Measurements from ENCODE around the gene SOX10.

- no peak for TF ChIP-seq POLR2A (IDR thresholded peaks at IDR 0.05)
- no peak for TF ChIP-seq CTCF (IDR thresholded peaks at IDR 0.05)
These were observed 52.0 kb downstream of the SOX10 start for GRCh38 chr22:37932401-37932800.
